22Rv1 (cell line): ENCODE results near the gene ATRNL1.

Experiments used
- CTCF ChIP-seq: fragments of 450-650 bp; IDR thresholded peaks from 2 replicates; pipeline ENCODE4 v1.5.1; 2017; ENCODE audit warnings: mild to moderate bottlenecking
- ZFX ChIP-seq: fragments of 450-650 bp; IDR thresholded peaks from 2 replicates; pipeline ENCODE4 v1.6.1; 2017; ENCODE audit warnings: antibody characterized with exemption, borderline replicate concordance

- TF ChIP-seq CTCF: no peak
- TF ChIP-seq ZFX: no peak
These were observed 185.1 kb downstream of the ATRNL1 start for GRCh38 chr10:115278294-115278693.
